ENCODE results near the gene SNAPC4. TPM values are rescaled to one million over a fixed set of nuclear protein-coding genes. Genes with fewer than 3 reads are reported as not detected.

The SNAPC4 gene
- total and polyA plus RNA-seq, 9 of the 15 experiments (the other 6 are each of a cell fraction or from before 2014, with no cell fraction given), result 0.21 to 21.8 (median 8.8) TPM

DNA sequence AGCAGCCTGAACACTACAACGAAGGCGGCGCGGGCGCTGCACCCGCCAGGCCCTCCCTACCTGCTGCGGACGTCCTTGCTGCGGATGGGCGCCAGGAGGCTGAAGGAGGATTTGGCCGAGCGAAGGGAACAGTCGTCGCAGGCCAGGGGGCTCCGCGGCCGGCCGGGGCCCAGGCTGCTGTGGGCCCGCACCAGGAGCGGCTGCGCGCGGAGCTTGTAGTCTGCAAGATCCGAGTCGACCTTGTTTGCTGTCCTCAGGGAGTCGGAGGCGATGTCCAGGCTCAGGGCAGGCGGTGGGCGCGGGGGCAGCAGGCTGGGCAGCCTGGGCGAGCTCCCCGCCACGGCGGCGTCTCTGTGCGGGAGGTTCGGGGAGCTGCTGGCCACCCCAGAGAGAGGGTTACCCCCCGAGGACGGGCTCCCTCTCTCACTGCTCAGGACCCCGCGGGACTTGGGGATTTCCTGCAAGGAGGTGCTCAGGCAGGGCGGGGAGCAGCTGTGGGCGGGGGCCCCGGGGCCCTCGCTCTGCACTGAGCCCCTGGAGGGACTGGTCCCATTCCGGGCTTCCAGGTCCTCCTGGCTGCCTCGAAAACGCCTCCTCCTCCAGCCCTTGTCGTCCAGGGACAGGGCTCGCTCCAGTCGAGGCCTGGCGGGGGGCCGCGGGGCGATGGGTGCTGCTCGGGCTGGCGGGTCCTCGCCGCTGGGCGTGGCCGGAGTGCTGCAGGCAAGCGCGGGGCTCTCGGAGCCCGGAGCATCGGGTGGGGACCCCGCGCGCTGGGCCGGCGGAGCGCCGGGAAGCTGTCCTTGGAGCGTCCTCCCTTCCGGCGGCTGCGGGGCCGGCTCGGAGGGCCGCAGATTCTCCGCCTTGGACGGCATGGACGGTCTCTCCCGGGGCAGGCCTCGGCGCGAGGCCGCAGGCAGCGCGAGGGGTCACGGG, 38.8 kb upstream of the SNAPC4 start (continued):
- peak; percentile 9 to 22; a peak in 1 of 4 replicates for TF ChIP-seq SIN3A (IDR thresholded peaks at IDR 0.05; ENCODE audit: borderline replicate concordance in 2 of 2, control insufficient read depth in 1 of 2, low read depth in 2 of 2, low read length in 2 of 2)
- TF ChIP-seq, protein P1, sequence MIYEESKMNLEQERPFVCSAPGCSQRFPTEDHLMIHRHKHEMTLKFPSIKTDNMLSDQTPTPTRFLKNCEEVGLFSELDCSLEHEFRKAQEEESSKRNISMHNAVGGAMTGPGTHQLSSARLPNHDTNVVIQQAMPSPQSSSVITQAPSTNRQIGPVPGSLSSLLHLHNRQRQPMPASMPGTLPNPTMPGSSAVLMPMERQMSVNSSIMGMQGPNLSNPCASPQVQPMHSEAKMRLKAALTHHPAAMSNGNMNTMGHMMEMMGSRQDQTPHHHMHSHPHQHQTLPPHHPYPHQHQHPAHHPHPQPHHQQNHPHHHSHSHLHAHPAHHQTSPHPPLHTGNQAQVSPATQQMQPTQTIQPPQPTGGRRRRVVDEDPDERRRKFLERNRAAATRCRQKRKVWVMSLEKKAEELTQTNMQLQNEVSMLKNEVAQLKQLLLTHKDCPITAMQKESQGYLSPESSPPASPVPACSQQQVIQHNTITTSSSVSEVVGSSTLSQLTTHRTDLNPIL (CRISPR knock-in tag; IDR thresholded peaks at IDR 0.05), result no peak
- TF ChIP-seq PCBP1 (IDR thresholded peaks at IDR 0.05; ENCODE audit: low read depth, low read length, poor library complexity, severe bottlenecking), result peak; percentile 20
- TF ChIP-seq MYC (IDR thresholded peaks at IDR 0.05; ENCODE audit: low read depth, low read length), result no peak
- no peak for TF ChIP-seq MYC (CRISPR knock-in tag; IDR thresholded peaks at IDR 0.05; ENCODE audit: borderline replicate concordance, low read depth)
- TF ChIP-seq, protein P2, sequence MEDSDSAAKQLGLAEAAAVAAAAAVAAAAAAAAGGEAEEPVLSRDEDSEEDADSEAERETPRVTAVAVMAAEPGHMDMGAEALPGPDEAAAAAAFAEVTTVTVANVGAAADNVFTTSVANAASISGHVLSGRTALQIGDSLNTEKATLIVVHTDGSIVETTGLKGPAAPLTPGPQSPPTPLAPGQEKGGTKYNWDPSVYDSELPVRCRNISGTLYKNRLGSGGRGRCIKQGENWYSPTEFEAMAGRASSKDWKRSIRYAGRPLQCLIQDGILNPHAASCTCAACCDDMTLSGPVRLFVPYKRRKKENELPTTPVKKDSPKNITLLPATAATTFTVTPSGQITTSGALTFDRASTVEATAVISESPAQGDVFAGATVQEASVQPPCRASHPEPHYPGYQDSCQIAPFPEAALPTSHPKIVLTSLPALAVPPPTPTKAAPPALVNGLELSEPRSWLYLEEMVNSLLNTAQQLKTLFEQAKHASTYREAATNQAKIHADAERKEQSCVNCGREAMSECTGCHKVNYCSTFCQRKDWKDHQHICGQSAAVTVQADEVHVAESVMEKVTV (CRISPR knock-in tag; IDR thresholded peaks at IDR 0.05), result no peak
- TF ChIP-seq RBM22 (IDR thresholded peaks at IDR 0.05; ENCODE audit: low read depth, low read length, poor library complexity, severe bottlenecking), result no peak
- no peak for TF ChIP-seq RFX1 (IDR thresholded peaks at IDR 0.05)
- TF ChIP-seq PHF8 (IDR thresholded peaks at IDR 0.05; ENCODE audit: borderline replicate concordance, low read length), result no peak
- no peak for TF ChIP-seq HNRNPLL (IDR thresholded peaks at IDR 0.05; ENCODE audit: low read depth, low read length, poor library complexity, severe bottlenecking)
- TF ChIP-seq SMARCA4 (IDR thresholded peaks at IDR 0.05), result no peak
- TF ChIP-seq, protein P3, sequence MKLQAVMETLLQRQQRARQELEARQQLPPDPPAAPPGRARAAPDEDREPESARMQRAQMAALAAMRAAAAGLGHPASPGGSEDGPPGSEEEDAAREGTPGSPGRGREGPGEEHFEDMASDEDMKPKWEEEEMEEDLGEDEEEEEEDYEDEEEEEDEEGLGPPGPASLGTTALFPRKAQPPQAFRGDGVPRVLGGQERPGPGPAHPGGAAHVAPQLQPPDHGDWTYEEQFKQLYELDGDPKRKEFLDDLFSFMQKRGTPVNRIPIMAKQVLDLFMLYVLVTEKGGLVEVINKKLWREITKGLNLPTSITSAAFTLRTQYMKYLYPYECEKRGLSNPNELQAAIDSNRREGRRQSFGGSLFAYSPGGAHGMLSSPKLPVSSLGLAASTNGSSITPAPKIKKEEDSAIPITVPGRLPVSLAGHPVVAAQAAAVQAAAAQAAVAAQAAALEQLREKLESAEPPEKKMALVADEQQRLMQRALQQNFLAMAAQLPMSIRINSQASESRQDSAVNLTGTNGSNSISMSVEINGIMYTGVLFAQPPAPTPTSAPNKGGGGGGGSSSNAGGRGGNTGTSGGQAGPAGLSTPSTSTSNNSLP (IDR thresholded peaks at IDR 0.05; ENCODE audit: borderline replicate concordance, low read depth, low read length), result no peak
- TF ChIP-seq TAF1 (IDR thresholded peaks at IDR 0.05; ENCODE audit: control insufficient read depth, extremely low read depth, insufficient read depth, low read length, severe bottlenecking), result no peak
- TF ChIP-seq ZNF830 (CRISPR knock-in tag; IDR thresholded peaks at IDR 0.05), result no peak
- TF ChIP-seq HDAC1 (IDR thresholded peaks at IDR 0.05), result peak in 1 of 2 experiments; percentile 20; a peak in 1 of 4 replicates
- TF ChIP-seq NUFIP1 (IDR thresholded peaks at IDR 0.05; ENCODE audit: partially characterized antibody), result no peak
- TF ChIP-seq ZNF263 (CRISPR knock-in tag; IDR thresholded peaks at IDR 0.05; ENCODE audit: borderline replicate concordance), result 0 out of 2 replicates have a peak, but pooled peaks have one; percentile 29
- TF ChIP-seq MAZ (CRISPR knock-in tag; conservative IDR thresholded peaks at IDR 0.05 in 1 of 2, IDR thresholded peaks at IDR 0.05 in 1 of 2), result 0 out of 4 replicates have a peak, but pooled peaks of 1 of the 2 experiments have one; percentile 12
- TF ChIP-seq SAFB2 (IDR thresholded peaks at IDR 0.05; ENCODE audit: borderline replicate concordance, low read depth, low read length, severe bottlenecking), result no peak
- TF ChIP-seq POLR2AphosphoS5 (IDR thresholded peaks at IDR 0.05; ENCODE audit: control insufficient read depth, insufficient read depth, low read depth, low read length), result no peak
- TF ChIP-seq FOXP1 (CRISPR knock-in tag; IDR thresholded peaks at IDR 0.05), result no peak
